HepG2 (cell line): Measurements from ENCODE around the gene OARD1. TPM values are rescaled to one million over a fixed set of nuclear protein-coding genes. Genes with fewer than 3 reads are reported as not detected.
A peak's percentile ranks its signal among the peaks of the same experiment; 100 is the strongest.

Experiments
- ARNT2 ChIP-seq: sonication (generic); formaldehyde crosslinking; IDR thresholded peaks from 2 replicates; pipeline ENCODE4 v1.8.0; 2022; ENCODE audit warnings: mild to moderate bottlenecking, low read depth, missing genetic modification reagents, moderate library complexity
- CHD4 ChIP-seq: fragments of 200-600 bp; sonication (generic); IDR thresholded peaks from 2 replicates; pipeline ENCODE4 v1.7.0; 2017; ENCODE audit warnings: mild to moderate bottlenecking, low read length, borderline replicate concordance
- DRAP1 ChIP-seq: IDR thresholded peaks from 2 replicates; pipeline ENCODE4 v1.6.1; 2016; ENCODE audit warnings: missing genetic modification reagents, missing compliant biosample characterization
- ELF1 ChIP-seq: sonication (generic); formaldehyde crosslinking; IDR thresholded peaks from 2 replicates; pipeline ENCODE4 v1.4.0; 2020; ENCODE audit warnings: missing genetic modification reagents
- ELF3 ChIP-seq: IDR thresholded peaks from 2 replicates; pipeline ENCODE4 v1.6.1; 2016; ENCODE audit warnings: missing genetic modification reagents, missing compliant biosample characterization
- GATAD2A ChIP-seq: IDR thresholded peaks from 2 replicates; pipeline ENCODE4 v1.6.1; 2016
- KDM5A ChIP-seq: fragments of 200-600 bp; sonication (generic); IDR thresholded peaks from 2 replicates; pipeline ENCODE4 v1.7.0; 2018; ENCODE audit warnings: antibody characterized with exemption, mild to moderate bottlenecking, low read length, borderline replicate concordance
- KDM6A ChIP-seq: IDR thresholded peaks from 2 replicates; pipeline ENCODE4 v1.6.1; 2016; ENCODE audit warnings: low read depth
- KLF16 ChIP-seq, 2 experiments: sonication (generic) in 1 of 2; formaldehyde crosslinking in 1 of 2; IDR thresholded peaks; 2 replicates each; pipeline versions ENCODE4 v1.6.1 to v1.8.0; 2016 to 2023; ENCODE audit warnings: missing genetic modification reagents in 2 of 2, missing compliant biosample characterization in 1 of 2
- MED1 ChIP-seq: sonication (generic); formaldehyde crosslinking; IDR thresholded peaks from 2 replicates; pipeline ENCODE4 v1.4.0; 2020; ENCODE audit warnings: missing genetic modification reagents
- NCOA2 ChIP-seq: sonication (generic); formaldehyde crosslinking; IDR thresholded peaks from 2 replicates; pipeline ENCODE4 v1.8.0; 2022; ENCODE audit warnings: inconsistent platforms
- NCOR1 ChIP-seq: fragments of 200-600 bp; sonication (generic); IDR thresholded peaks from 2 replicates; pipeline ENCODE4 v1.7.0; 2017; ENCODE audit warnings: antibody characterized with exemption, low read length, borderline replicate concordance
- NFKB2 ChIP-seq: sonication (generic); formaldehyde crosslinking; IDR thresholded peaks from 2 replicates; pipeline ENCODE4 v1.4.0; 2020; ENCODE audit warnings: missing genetic modification reagents, borderline replicate concordance
- POLR2A ChIP-seq, 2 experiments: IDR thresholded peaks; 2 replicates each; pipeline ENCODE4 v1.6.1; 2011; ENCODE audit warnings: low read depth in 2 of 2, low read length in 2 of 2, mild to moderate bottlenecking in 1 of 2, moderate library complexity in 1 of 2; ENCODE audit not compliant: insufficient read depth in 1 of 2
- SIX4 ChIP-seq: sonication (generic); formaldehyde crosslinking; IDR thresholded peaks from 2 replicates; pipeline ENCODE4 v1.4.0; 2020; ENCODE audit warnings: missing genetic modification reagents
- SOX5 ChIP-seq: IDR thresholded peaks from 2 replicates; pipeline ENCODE4 v1.6.1; 2016; ENCODE audit warnings: borderline replicate concordance
- STAG1 ChIP-seq: sonication (generic); formaldehyde crosslinking; IDR thresholded peaks from 2 replicates; pipeline ENCODE4 v1.4.0; 2020; ENCODE audit warnings: missing genetic modification reagents
- TARDBP ChIP-seq: sonication (generic); formaldehyde crosslinking; IDR thresholded peaks from 2 replicates; pipeline ENCODE4 v1.8.0; 2022; ENCODE audit warnings: mild to moderate bottlenecking, missing genetic modification reagents
- ZBTB14 ChIP-seq: sonication (generic); formaldehyde crosslinking; IDR thresholded peaks from 2 replicates; pipeline ENCODE4 v1.4.0; 2020; ENCODE audit warnings: missing genetic modification reagents
- ZBTB25 ChIP-seq: IDR thresholded peaks from 2 replicates; pipeline ENCODE4 v1.6.1; 2018; ENCODE audit warnings: missing genetic modification reagents
- ZMYM4 ChIP-seq: sonication (generic); formaldehyde crosslinking; IDR thresholded peaks from 2 replicates; pipeline ENCODE4 v1.8.1; 2023; ENCODE audit warnings: mild to moderate bottlenecking, missing genetic modification reagents
- ZNF530 ChIP-seq: sonication (generic); formaldehyde crosslinking; IDR thresholded peaks from 2 replicates; pipeline ENCODE4 v1.5.0; 2020; ENCODE audit warnings: low read depth, mild to moderate bottlenecking, missing genetic modification reagents
- ZNF747 ChIP-seq: sonication (generic); formaldehyde crosslinking; IDR thresholded peaks from 2 replicates; pipeline ENCODE4 v1.8.1; 2023; ENCODE audit warnings: missing genetic modification reagents, mild to moderate bottlenecking, borderline replicate concordance
- ZSCAN12 ChIP-seq: sonication (generic); formaldehyde crosslinking; IDR thresholded peaks from 2 replicates; pipeline ENCODE4 v1.9.0; 2021; ENCODE audit warnings: mild to moderate bottlenecking, missing genetic modification reagents
- polyA plus RNA-seq, 8 experiments: library from polyadenylated mRNA; depleted of rRNA in 3 of 8; stranded (reverse) in 7 of 8; unstranded in 1 of 8; fragments of >200 nt; fragmentation: Illumina TruSeq in 4 of 8; extraction: Trizol in 4 of 8; gene quantifications; 2 replicates each; pipeline versions ENCODE4 v1.2.1 to v1.2.3, GENCODE V29; 2011 to 2016; ENCODE audit warnings: low read depth in 4 of 8, missing spikeins in 1 of 8, mixed read lengths in 1 of 8; ENCODE audit not compliant: insufficient read depth in 1 of 8
- total RNA-seq, 5 experiments: library from RNA; depleted of rRNA; stranded (reverse); fragments of >200 nt; fragmentation: Illumina TruSeq; extraction: Trizol; gene quantifications; 2 replicates each; pipeline ENCODE4 v1.2.3, GENCODE V29; 2016; ENCODE audit warnings: low read depth in 1 of 5
- TF ChIP-seq, protein P1 (sequence below): sonication (generic); formaldehyde crosslinking; IDR thresholded peaks from 2 replicates; pipeline ENCODE4 v1.9.0; 2021; ENCODE audit warnings: missing genetic modification reagents, borderline replicate concordance
- TF ChIP-seq, protein P2 (sequence below): sonication (generic); formaldehyde crosslinking; IDR thresholded peaks from 2 replicates; pipeline ENCODE4 v1.5.0; 2020; ENCODE audit warnings: missing genetic modification reagents

OARD1 gene
- total and polyA plus RNA-seq, 2 of the 13 experiments (the other 11 are each of a cell fraction or from before 2014, with no cell fraction given): 18.4 to 49.0 TPM

GRCh38 chr6:41066867-41067304 is 5.3 kb downstream of the OARD1 start (continued):
- TF ChIP-seq ZNF530 (CRISPR knock-in tag): no peak
- TF ChIP-seq, protein P1, sequence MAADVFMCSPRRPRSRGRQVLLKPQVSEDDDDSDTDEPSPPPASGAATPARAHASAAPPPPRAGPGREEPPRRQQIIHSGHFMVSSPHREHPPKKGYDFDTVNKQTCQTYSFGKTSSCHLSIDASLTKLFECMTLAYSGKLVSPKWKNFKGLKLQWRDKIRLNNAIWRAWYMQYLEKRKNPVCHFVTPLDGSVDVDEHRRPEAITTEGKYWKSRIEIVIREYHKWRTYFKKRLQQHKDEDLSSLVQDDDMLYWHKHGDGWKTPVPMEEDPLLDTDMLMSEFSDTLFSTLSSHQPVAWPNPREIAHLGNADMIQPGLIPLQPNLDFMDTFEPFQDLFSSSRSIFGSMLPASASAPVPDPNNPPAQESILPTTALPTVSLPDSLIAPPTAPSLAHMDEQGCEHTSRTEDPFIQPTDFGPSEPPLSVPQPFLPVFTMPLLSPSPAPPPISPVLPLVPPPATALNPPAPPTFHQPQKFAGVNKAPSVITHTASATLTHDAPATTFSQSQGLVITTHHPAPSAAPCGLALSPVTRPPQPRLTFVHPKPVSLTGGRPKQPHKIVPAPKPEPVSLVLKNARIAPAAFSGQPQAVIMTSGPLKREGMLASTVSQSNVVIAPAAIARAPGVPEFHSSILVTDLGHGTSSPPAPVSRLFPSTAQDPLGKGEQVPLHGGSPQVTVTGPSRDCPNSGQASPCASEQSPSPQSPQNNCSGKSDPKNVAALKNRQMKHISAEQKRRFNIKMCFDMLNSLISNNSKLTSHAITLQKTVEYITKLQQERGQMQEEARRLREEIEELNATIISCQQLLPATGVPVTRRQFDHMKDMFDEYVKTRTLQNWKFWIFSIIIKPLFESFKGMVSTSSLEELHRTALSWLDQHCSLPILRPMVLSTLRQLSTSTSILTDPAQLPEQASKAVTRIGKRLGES (CRISPR knock-in tag): no peak
- TF ChIP-seq, protein P2, sequence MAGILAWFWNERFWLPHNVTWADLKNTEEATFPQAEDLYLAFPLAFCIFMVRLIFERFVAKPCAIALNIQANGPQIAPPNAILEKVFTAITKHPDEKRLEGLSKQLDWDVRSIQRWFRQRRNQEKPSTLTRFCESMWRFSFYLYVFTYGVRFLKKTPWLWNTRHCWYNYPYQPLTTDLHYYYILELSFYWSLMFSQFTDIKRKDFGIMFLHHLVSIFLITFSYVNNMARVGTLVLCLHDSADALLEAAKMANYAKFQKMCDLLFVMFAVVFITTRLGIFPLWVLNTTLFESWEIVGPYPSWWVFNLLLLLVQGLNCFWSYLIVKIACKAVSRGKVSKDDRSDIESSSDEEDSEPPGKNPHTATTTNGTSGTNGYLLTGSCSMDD: no peak
- TF ChIP-seq POLR2A (IDR thresholded peaks at IDR 0.05; ENCODE audit: insufficient read depth in 1 of 2, low read depth in 2 of 2, low read length in 2 of 2): no peak
- peak; percentile 59; the same call in 1 of the 2 replicates for TF ChIP-seq KDM5A
- 0 out of 2 replicates have a peak, but pooled peaks have one; percentile 24 for TF ChIP-seq DRAP1 (CRISPR knock-in tag)
- no peak for TF ChIP-seq SIX4 (CRISPR knock-in tag)
- TF ChIP-seq NFKB2: no peak
- peak; percentile 92 for TF ChIP-seq STAG1 (CRISPR knock-in tag)
- TF ChIP-seq KLF16 (CRISPR knock-in tag; IDR thresholded peaks at IDR 0.05): 0 out of 4 replicates have a peak, but pooled peaks of 1 of the 2 experiments have one; percentile 28
- TF ChIP-seq NCOR1: peak; percentile 25; the same call in 1 of the 2 replicates
- 0 out of 2 replicates have a peak, but pooled peaks have one; percentile 19 for TF ChIP-seq ZMYM4 (CRISPR knock-in tag)
- no peak for TF ChIP-seq ZSCAN12 (CRISPR knock-in tag)
- TF ChIP-seq TARDBP: peak; percentile 47; the same call in 1 of the 2 replicates
- TF ChIP-seq SOX5 (CRISPR knock-in tag): peak; percentile 37; the same call in 1 of the 2 replicates
- TF ChIP-seq NCOA2 (CRISPR knock-in tag): 0 out of 2 replicates have a peak, but pooled peaks have one; percentile 13
- TF ChIP-seq ELF1 (CRISPR knock-in tag): peak; percentile 16; the same call in 1 of the 2 replicates
- no peak for TF ChIP-seq KDM6A (CRISPR knock-in tag)
- peak; percentile 70 for TF ChIP-seq ELF3
- no peak for TF ChIP-seq ZBTB14 (CRISPR knock-in tag)
- TF ChIP-seq ZBTB25: 0 out of 2 replicates have a peak, but pooled peaks have one; percentile 56
- TF ChIP-seq CHD4: no peak
- TF ChIP-seq ZNF747: 0 out of 2 replicates have a peak, but pooled peaks have one; percentile 43
- TF ChIP-seq ARNT2 (CRISPR knock-in tag): no peak
- peak; percentile 12; the same call in 1 of the 2 replicates for TF ChIP-seq MED1
- peak; percentile 57; the same call in 1 of the 2 replicates for TF ChIP-seq GATAD2A (CRISPR knock-in tag)
